ENCODE data around the gene PPP2R2C. TPM values are rescaled to one million over a fixed set of nuclear protein-coding genes. Genes with fewer than 3 reads are reported as not detected.

The PPP2R2C gene
- total and polyA plus RNA-seq, 10 of the 15 experiments (the other 5 are each of a cell fraction or from before 2014, with no cell fraction given), result 0.13 to 0.15 TPM; not detected in 8

DNA sequence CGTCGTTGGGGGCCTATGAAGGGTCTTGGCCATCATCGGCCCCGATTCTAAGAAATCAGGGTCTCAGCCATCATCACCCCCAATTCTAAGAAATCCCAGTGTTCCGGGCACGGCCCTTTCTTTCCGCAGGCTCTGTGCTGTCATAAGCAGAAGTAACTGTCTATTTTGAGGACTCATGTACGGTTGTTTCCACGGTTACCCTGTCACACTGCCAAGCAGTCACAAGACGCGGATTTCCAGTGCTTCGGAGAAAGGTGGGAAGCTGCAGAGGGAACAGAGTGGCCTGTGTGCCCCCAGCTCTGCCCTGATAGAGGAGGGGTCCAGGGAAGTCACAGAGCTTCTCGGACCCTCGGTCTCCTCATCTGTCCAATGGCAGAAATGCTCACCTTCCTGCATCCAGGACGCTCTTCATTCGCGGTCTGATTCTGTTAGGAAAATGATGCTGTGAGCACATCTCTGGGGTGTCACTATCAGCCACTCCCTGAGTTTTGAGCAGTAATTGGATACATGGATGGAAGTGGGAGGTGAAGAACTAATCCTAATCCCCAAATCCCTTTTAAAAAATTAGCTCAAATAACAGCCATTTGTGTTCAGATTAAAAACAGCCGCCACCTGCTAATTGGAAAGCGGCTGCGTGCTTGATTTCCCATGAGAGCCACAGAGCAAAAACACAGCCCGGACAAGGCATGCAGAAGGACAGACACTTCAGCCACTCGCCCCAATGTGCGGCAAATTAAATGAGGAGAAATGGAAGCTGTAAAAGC, 129.7 kb downstream of the PPP2R2C start:
- TF ChIP-seq ZNF207 (IDR thresholded peaks at IDR 0.05; ENCODE audit: borderline replicate concordance), result no peak
- TF ChIP-seq TCF7 (IDR thresholded peaks at IDR 0.05; ENCODE audit: borderline replicate concordance), result no peak
- TF ChIP-seq SUZ12 (IDR thresholded peaks at IDR 0.05; ENCODE audit: unreplicated experiment), result no peak
- no peak for TF ChIP-seq MTA2 (IDR thresholded peaks at IDR 0.05; ENCODE audit: low read depth)
- no peak for TF ChIP-seq POLR2A (IDR thresholded peaks at IDR 0.05; ENCODE audit: low read depth, low read length)
- no peak for TF ChIP-seq RBBP5 (conservative IDR thresholded peaks at IDR 0.05)
- BruUV-seq (replicated peaks), result no TSS peak
- intact Hi-C loops (cut with micrococcal nuclease; ENCODE audit: unreplicated experiment), result no loop called here
- Histone ChIP-seq H3K4me1 (ENCODE audit: control insufficient read depth, insufficient read depth, low read length) (no peaks in the 10 kb centered on the region), H3K9me3 (replicated peaks; ENCODE audit: control insufficient read depth, insufficient read depth, low read length) (no peaks in the 10 kb centered on the region), H3K79me2 (ENCODE audit: control insufficient read depth, insufficient read depth, low read length) (no peaks in the 10 kb centered on the region), H3K9ac (ENCODE audit: control insufficient read depth, insufficient read depth, low read length) (no peak overlapping the region), H3K4me2 (ENCODE audit: control insufficient read depth, insufficient read depth) (no peak overlapping the region), H3K27ac (ENCODE audit: control insufficient read depth, insufficient read depth) (no peak overlapping the region), H3K4me3 (no peak overlapping the region), H3K27me3 (replicated peaks in 1 of 2; ENCODE audit: control insufficient read depth in 2 of 2, insufficient read depth in 2 of 2, low read length in 1 of 2) (no peaks in the 10 kb centered on the region; a peak in 1 of 4 replicates), H4K20me1 (ENCODE audit: control insufficient read depth, insufficient read depth) (no peaks in the 10 kb centered on the region), H2AFZ (ENCODE audit: control insufficient read depth, low read depth, low read length) (no peak overlapping the region), H3K36me3 (ENCODE audit: control insufficient read depth in 2 of 2, insufficient read depth in 2 of 2, low read length in 1 of 2) (no peaks in the 10 kb centered on the region)
- in situ Hi-C loops (cut with MboI), result no loop called here
- WGBS (ENCODE audit: insufficient coverage, insufficient replicate concordance, low lambda C conversion rate, missing lambda C conversion rate), result 49% methylated on average over 23 of the region's 23 CpGs
- SMC1A ChIA-PET (ENCODE audit: uncharacterized antibody, unreplicated experiment), result no interaction called here
- FAIRE-seq (no peak), DNase-seq (ENCODE audit: low read depth, low spot score) (no peak), ATAC-seq (no peak)
- RAD21 ChIA-PET (ENCODE audit: unreplicated experiment), result interaction anchor here (0.9 to 1.2 kb wide), 2 partner anchors 81 to 92 kb away, joined by 4 read pairs; no protein-coding TSS in a partner anchor
- POLR2A ChIA-PET, result no interaction called here
- CTCF ChIA-PET, result interaction anchor here (1.0 to 6.5 kb wide), 7 partner anchors 10 to 205 kb away, joined by 3 to 40 read pairs (median 4); no protein-coding TSS in a partner anchor

DNA sequence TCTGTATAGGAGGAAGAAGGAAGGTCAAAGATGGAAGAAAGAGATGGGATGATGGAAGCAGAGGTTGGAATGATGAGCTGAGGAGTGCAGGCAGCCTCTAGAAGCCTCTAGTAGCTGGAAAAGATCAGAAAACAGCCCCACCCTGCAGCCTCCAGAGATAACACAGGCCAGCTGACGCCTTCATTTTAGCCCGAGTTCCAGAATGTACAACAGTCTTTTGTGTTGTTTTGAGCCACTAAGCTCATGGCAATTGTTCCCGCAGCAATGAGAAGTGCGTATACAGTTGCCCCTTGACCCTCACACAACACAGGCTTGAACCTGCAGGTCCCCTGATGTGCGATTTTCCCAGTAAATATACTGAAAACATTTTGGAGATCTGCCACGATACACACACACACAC, 130.7 kb downstream of the PPP2R2C start:
- 26% methylated on average over 6 of the region's 6 CpGs for WGBS (ENCODE audit: insufficient coverage, insufficient replicate concordance, low lambda C conversion rate, missing lambda C conversion rate)
- BruUV-seq (replicated peaks), result no TSS peak
- Histone ChIP-seq H3K9ac (ENCODE audit: control insufficient read depth, insufficient read depth, low read length) (no peak overlapping the region), H3K27me3 (replicated peaks in 1 of 2; ENCODE audit: control insufficient read depth in 2 of 2, insufficient read depth in 2 of 2, low read length in 1 of 2) (no peaks in the 10 kb centered on the region; a peak in 1 of 4 replicates), H3K79me2 (ENCODE audit: control insufficient read depth, insufficient read depth, low read length) (no peaks in the 10 kb centered on the region), H2AFZ (ENCODE audit: control insufficient read depth, low read depth, low read length) (no peak overlapping the region), H3K36me3 (ENCODE audit: control insufficient read depth in 2 of 2, insufficient read depth in 2 of 2, low read length in 1 of 2) (no peaks in the 10 kb centered on the region), H3K4me2 (ENCODE audit: control insufficient read depth, insufficient read depth) (no peak overlapping the region), H3K9me3 (replicated peaks; ENCODE audit: control insufficient read depth, insufficient read depth, low read length) (no peaks in the 10 kb centered on the region), H3K27ac (ENCODE audit: control insufficient read depth, insufficient read depth) (no peak overlapping the region), H3K4me3 (no peak overlapping the region), H3K4me1 (ENCODE audit: control insufficient read depth, insufficient read depth, low read length) (no peaks in the 10 kb centered on the region), H4K20me1 (ENCODE audit: control insufficient read depth, insufficient read depth) (no peaks in the 10 kb centered on the region)
- ChIA-PET SMC1A (ENCODE audit: uncharacterized antibody, unreplicated experiment) (no interaction called here), RAD21 (ENCODE audit: unreplicated experiment) (interaction anchor here (1.2 kb wide), 1 partner anchor 91 kb away, joined by 4 read pairs; no protein-coding TSS in a partner anchor), POLR2A (no interaction called here), CTCF (interaction anchor here (0.8 to 6.5 kb wide), 5 partner anchors 9 to 206 kb away, joined by 3 to 40 read pairs (median 4); no protein-coding TSS in a partner anchor)
- no peak for FAIRE-seq
- no peak for DNase-seq (ENCODE audit: low read depth, low spot score)
- in situ Hi-C loops (cut with MboI) (no loop called here), intact Hi-C loops (cut with micrococcal nuclease; ENCODE audit: unreplicated experiment) (no loop called here)
- no peak for ATAC-seq
- TF ChIP-seq, protein P1, sequence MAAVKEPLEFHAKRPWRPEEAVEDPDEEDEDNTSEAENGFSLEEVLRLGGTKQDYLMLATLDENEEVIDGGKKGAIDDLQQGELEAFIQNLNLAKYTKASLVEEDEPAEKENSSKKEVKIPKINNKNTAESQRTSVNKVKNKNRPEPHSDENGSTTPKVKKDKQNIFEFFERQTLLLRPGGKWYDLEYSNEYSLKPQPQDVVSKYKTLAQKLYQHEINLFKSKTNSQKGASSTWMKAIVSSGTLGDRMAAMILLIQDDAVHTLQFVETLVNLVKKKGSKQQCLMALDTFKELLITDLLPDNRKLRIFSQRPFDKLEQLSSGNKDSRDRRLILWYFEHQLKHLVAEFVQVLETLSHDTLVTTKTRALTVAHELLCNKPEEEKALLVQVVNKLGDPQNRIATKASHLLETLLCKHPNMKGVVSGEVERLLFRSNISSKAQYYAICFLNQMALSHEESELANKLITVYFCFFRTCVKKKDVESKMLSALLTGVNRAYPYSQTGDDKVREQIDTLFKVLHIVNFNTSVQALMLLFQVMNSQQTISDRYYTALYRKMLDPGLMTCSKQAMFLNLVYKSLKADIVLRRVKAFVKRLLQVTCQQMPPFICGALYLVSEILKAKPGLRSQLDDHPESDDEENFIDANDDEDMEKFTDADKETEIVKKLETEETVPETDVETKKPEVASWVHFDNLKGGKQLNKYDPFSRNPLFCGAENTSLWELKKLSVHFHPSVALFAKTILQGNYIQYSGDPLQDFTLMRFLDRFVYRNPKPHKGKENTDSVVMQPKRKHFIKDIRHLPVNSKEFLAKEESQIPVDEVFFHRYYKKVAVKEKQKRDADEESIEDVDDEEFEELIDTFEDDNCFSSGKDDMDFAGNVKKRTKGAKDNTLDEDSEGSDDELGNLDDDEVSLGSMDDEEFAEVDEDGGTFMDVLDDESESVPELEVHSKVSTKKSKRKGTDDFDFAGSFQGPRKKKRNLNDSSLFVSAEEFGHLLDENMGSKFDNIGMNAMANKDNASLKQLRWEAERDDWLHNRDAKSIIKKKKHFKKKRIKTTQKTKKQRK (IDR thresholded peaks at IDR 0.05; ENCODE audit: low read depth, low read length), result no peak
- TF ChIP-seq MXI1 (IDR thresholded peaks at IDR 0.05; ENCODE audit: low read depth, low read length) (no peak), PAX8 (IDR thresholded peaks at IDR 0.05) (no peak), FOXK2 (IDR thresholded peaks at IDR 0.05) (no peak), DPF2 (IDR thresholded peaks at IDR 0.05) (no peak)

All from GM12878 (cell line).